Measurements from ENCODE around the gene TGFA.

TGFA gene

DNA sequence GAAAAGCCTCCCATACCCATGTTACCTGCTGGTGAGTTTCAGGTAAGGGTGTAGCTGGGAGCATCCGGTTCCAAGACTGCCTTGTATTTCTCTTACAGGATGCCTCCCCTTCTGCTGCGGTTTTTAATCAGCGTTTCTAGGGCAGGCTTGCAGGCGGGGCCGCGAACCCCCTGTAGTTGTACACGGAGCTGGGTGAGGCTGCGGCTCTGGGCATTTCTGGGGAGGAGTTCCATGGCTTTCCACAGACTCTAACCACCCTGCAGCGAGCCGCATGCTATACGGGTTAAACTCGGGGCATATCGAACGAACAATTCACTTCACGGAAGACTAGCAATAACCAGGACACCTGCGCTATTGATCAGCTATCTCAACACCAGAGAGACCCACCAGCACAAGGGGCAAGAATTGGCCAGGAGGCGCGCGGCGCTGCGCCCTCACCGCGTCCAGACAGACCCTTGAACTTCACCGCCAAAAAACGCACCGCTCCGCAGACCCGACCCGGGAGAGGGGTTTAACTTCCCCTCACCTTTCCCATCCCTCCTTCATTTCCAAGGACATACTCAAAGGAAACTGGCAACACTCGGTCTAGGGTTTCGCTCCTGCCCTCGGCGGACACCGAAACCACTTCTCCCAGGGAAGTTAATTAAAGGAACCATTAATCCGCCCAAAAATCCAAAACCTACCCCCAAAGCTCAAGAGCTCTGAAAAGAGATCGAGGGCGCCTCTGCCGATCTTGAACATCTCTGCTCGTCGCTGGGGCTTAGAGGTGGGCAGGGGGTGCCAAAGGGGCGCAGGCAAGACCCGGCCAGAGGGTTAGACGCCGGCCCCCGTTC lies 909 bp downstream of the TGFA start:
- no peak for DNase-seq (ENCODE audit: low read depth)

DNA sequence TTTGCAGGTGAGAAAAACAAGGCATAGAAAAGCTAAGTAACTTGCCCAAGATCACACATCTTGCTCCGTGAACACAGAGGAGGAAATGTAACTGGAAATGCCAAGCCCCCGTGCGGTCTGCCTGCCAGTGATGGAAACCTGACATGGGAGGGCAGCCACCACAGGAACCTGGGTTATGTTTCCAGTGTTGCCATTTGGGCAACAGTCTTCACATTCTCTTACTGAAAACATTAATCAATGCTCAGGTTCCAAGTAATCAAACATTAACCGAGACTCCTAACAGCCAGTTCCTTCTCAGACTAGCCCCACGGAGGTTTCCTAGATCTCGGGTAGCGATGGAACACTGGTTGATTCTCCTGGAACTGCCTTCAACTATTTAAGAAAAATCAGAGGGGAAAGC lies 2.5 kb downstream of the TGFA start:
- no peak for DNase-seq (ENCODE audit: low read depth)

DNA sequence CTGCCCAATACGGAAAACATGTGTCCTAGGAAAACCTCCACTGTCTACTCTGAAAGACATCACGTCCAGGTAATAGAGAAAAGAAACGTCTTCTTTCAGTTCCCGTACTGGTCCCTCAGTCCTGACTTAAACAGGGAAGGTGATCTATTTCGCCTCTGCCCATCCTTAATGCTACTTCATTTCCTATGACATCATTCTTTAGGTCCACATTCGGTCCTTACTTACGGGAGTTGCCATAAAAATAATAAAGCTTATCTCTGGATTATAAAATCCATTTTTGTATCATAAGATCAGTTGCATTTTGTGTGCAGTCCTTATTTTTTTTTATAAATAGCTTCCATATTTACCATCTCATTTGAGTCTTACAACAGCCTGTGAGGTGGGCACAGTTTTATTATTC lies 3.7 kb downstream of the TGFA start:
- DNase-seq (ENCODE audit: low read depth): no peak

DNA sequence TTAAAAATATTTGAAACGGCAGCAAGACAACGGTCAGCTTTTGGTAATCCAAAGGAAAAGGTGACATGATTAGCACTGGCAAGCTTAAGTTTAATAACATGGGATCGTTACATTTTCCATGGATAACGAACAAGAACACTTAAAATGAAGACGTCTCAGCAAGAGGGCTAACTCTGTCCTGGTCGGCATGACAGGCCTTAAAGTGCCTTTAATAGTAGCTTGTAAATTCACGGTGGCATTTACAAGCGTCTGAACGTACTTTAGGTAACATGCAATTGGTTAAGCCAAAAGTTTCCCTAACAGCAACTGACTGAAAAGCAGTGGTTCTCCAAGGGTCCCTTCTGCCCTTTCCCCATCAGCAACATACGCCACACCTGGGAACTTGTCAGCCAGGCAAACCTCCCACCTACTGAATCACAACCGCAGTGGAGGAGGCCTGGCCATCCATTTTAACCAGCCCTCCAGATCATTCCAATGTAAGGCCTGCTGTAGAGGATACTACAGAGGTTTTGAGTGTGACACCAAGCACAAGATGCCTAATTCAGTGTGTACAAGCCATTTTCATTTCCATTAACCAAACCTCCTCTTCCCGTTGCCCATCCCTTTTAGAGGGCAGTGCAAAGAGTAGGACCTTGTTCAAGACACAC lies 4.4 kb downstream of the TGFA start:
- DNase-seq (ENCODE audit: low read depth): no peak

DNA sequence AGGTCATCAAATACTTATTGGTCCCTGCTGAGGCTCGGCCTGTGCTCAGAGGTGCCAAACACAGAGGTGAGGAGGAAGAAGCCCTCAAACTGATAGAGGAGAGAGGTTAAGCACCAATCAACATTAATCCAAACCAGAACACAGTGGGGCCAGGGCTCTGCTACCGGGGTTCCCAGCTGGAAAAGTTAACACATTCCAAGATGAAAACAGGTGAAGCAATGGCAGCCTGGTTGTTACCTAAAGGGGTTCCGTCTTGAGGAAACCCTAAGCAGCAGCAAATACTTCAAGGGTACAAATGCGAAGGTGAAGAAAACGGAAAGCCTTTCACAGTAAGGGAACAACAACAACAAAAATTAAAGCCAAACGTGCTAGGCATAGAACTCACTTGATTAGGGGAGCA lies 5.4 kb downstream of the TGFA start:
- no peak for DNase-seq (ENCODE audit: low read depth)

DNA sequence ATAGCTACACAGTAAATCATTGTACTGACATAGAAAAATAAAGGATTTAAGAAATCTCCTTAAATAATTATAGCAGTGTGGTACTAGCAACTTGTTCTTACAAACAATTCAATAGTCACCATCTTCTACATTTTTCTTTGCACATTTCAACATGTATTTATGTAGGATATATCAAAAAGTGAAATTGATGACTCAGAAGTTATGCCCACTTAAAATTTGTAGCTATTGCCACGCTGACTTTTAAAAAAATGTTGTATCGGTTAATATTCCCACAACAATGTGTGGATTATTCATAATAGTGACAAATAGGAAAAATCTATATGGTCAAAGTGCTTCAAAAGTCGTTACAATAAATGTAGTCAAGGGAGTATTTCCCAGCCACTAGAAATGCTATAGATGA lies 6.7 kb downstream of the TGFA start:
- DNase-seq (ENCODE audit: low read depth): no peak

DNA sequence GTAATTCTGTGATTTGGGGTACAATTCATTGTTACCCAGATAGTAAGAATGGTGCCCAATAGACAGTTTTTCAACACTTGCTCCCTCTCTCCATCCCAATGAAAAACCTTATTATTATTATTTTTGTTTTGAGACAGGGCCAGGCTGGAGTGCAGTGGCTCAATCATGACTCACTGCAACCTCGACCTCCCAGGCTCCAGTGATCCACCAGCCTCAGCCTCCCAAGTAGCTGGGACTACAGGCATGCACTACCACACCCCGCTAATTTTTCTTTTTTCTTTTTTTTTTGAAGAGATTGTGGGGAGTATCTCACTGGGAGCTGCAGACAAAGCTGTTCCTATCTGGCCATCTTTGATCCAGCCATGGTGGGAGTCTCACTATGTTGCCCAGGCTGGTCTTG lies 7.2 kb downstream of the TGFA start:
- no peak for DNase-seq (ENCODE audit: low read depth)

DNA sequence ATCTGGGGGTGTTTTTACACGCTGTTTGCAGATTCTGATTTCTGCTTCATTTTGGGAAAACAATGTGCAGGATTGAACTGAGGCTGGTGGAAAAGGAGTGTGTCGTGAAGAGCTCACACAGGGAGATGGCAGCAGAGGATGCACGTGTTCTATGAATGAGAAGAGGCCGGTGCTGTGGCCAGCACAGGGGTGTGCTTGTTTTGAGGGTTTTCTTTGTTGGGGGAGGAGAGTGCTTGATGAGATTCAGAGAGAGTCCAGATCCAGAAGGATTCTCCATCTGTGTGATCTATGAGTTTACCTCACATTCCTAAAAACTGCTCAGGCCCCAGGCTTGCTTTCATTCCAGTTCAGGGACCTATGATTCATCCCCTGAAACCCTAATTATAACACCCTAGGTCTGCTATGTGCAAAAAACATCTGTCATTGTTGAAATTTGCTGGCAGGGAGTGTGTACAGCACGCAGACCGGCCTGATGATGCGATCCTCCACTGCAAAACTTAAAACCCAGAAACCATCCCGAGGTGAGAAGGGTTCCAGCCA lies 12.1 kb downstream of the TGFA start:
- no peak for DNase-seq (ENCODE audit: low read depth)

DNA sequence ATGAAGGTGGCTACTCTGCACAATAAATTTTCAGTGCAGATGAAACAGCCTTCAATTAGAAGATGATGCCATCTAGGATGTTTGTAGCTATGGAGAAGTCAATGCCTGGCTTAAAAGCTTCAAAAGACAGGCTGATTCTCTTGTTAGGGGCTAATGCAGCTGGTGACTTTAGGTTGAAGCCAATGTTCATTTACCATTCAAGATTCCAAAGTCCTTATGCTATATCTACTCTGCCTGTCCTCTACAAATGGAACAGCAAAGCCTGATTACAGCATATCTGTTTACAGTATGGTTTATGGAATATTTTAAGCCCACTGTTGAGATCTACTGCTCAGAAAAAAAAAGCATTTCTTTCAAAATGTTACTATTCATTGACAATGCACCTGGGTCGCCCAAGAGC lies 15.8 kb downstream of the TGFA start:
- DNase-seq (ENCODE audit: low read depth): no peak

DNA sequence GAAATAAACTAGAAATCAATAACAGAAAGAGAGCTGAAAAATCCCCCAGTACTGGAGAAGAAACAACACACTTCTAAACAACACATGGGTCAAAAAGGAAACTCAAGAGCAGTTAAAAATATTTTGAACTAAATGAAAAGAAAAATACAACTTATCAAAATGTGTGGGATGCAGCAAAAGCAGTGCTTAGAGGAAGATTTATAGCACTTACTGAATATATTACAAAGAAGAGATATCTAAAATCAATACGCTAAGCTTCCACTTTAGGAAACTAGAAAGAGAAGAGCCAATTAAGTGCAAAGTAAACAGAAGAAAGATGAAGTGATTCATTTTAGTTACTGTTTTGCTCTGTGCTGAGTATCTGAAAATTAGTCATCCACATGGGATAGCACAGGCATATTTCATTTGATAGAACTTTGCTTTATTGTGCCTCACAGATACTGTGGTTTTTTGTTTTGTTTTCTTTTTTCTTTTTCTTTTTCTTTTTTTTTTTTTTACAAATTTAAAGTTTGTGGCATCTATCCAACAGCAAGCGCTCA lies 17.0 kb downstream of the TGFA start:
- DNase-seq (ENCODE audit: low read depth): no peak

DNA sequence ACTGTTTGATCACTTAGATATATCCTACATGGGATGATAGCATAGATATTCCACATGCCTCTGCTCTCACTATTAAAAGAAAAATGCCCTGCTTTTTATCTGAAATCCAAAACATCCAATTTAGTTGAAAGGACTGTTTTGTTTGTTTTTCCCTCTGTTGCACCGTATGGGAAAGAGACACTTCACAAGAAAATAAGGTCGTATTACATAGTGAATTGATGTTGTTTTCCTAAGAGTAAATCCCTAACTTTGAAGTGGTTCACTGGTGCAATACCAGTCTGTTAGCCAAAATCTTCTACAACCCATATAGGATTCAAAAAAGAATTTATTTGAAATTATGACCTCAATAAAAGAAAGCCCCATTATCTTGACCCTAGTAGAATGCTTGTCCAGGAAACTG lies 18.1 kb downstream of the TGFA start:
- no peak for DNase-seq (ENCODE audit: low read depth)

DNA sequence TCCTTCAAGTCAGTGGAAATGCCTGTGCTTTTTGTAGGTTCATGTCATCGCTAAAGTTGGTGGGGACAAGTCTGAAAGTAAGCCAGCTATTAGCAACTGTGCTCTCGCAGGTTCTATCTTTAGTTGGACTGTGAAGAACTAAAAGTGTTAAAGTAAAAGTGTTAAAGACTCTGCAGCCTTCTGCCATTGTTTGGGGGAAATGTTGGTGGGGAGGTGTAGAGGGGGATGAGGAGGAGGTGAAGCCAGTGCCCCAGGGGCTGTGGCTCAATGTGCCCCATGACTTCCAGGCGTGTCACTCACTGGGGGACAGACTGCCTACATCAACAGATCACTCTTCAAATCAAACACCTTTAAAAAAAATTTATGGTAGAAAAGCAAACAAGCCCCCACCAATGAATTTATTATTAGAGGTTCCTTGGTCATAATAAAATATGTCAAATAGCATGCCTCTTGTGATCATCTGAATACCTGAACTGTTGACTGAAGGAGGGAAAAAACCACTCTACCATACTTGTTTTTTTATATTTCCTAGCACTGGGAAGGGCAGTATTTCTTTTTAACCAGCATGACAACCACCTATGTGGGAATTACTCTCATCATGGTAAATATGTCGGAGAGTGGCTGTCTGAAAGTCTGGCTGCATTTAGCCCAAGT lies 19.3 kb downstream of the TGFA start:
- no peak for DNase-seq (ENCODE audit: low read depth)

DNA sequence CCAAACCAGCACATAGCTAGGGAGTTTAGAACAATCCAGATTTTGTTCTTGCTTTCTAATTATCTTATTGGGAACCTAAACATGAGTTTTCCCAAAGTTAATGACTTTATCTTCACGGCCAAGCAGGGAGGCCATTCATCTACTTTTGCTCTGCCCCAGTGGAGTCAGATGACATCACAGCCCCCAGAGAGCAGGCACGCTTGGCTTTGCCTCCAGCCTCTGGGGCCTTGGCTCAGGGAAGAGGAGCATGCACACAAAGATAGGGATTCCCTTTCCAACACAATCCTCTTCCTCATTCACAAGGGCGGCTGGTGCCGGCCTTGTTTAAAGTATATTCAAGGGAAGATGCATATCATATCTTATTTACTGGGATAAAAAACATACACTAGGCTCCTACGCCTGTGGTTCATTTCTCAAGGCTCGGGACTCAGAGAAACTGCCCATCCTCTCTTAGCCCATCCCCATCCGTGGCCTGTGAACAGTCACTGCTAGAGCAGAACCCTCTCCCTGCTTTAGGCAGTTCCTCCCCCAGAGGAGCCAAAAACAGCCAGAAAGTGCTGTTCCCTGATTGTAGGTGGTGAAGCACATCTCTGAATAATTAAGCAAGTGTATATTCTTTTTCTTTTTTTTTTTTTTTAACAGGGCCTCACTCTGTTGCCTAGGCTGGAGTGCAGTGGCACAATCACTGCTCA lies 21.2 kb downstream of the TGFA start:
- no peak for DNase-seq (ENCODE audit: low read depth)

DNA sequence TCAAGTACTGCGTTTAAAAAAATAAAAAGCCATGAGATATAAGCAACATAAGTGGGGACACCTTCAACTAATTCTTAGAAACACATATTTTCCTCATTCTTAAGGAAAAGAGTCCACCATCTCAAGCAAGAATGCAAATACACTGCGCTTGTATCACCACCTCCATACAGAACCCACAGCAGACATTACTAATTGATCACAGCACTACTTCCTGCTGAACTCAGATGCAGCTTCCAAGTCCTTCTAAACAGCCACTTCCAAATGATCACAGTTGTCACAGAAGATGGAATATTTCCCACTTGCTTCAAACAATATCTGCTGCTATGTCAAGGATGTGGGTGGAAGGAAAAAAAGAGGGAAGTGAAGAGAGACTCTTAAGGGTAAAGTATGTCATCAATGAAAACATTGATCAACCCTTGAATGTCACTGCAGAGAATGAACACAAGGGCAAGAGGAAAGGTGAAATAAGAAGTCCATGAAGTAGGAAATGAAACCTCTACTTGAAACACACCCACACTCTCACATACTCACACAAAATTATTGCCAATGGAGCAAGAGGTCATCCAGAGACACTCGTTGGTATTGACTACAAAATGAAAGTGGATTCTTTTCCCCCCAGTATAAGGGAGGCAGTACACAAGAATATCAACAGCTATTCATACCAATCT lies 22.1 kb downstream of the TGFA start:
- DNase-seq (ENCODE audit: low read depth): no peak

DNA sequence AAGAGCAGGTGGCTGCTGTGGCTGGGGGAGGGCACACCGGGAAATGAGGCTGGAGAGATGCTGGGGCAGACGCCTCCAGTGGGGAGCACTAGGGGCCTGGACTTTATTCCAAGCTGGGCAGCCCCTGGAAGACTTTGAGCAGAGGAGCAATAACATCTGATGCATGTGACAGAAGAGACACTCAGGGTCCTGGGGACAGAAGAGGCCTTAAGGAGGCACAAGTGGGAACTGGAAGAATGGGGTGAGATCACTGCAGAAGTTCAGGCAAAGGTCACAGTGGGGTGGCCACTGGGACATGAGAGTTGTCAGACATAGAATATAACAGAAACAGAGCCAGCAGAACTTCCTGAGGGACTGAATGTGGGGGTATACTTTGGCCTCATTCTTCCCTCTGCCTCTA lies 24.0 kb downstream of the TGFA start:
- DNase-seq (ENCODE audit: low read depth): no peak

DNA sequence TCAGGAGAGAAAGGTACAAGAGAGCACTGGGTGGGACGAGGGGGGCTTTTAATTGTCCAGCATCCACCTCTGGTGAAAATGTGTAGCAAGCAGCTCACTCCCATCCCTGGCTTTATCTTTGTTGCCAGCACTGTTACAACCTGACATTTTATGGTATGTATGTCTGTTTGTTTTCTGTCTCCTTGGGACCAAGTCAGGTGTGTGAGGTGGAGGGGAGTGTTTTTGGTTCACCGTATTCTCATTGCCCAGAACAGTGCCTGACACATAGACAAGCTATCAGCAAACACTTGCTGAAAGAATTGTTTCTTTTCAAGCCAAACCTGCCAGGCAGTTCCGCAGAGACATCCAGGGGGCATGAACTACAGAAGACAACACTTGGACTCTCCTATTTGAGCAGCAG lies 24.7 kb downstream of the TGFA start:
- no peak for DNase-seq (ENCODE audit: low read depth)

DNA sequence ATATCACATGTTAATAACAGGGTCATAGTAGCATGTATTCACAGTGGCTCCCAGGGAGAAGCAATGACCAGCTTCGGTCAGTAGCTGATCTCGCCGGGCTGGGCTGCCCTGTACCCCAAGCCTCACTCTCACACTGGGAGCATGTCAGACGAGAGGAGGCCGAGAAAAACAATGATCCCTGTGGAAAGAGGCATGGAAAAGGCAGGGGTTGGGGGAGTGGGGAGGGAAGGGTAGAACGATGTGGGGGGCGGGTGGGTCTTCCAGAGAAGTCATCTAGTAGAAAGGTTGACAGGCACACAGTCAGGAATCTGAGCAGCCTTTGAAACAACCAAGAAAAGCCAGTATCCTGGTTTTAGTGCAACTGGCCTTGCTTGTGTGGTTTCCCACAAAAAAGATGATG lies 25.4 kb downstream of the TGFA start:
- DNase-seq (ENCODE audit: low read depth): no peak

DNA sequence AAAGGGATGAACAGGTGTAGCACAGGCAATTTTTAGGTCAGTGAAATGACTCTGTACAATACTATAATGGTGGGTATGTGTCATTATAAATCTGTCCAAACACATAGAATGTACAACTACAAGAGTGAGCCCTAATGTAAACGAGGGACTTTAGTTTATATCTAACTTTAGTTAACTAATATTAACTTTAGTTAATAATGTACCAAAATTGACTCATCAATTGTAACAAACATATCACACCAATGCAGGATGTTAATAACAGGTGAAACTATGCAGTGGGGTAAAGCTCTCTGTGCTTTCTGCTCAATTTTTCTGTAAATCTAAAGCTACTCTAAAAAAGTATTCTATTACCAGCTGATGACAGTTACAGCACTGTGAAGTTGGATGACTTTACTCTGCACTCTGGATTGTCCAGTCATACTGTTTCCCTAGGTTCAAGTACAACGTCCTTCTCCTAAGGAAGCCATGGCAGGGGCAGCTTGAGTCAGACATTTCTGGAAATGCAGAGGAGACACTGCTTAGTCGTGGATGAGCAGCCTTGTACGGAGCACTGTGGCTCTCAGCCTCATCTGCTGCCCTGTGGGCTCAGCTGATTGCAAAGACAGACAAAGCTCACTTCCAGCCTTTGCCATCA lies 26.1 kb downstream of the TGFA start:
- DNase-seq (ENCODE audit: low read depth): no peak

DNA sequence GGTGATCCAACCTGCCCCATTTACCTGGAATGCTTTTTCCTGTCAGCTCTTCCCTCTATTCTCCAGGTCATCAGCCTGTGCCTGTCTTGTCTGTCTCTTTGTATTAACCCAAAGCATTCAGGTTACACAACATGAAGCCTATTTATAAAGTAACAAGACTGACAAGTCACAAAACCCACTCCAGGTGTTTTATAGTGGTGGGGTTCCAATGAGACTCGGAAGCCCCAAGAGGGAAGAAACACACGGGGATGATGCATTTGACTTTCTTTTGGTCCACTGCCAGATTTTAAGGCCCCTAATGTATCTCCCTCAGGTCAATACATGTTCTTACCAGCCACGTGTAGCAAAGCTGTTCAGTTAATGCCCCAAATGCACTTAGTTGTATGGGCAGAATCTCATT lies 27.5 kb downstream of the TGFA start:
- DNase-seq (ENCODE audit: low read depth): no peak

DNA sequence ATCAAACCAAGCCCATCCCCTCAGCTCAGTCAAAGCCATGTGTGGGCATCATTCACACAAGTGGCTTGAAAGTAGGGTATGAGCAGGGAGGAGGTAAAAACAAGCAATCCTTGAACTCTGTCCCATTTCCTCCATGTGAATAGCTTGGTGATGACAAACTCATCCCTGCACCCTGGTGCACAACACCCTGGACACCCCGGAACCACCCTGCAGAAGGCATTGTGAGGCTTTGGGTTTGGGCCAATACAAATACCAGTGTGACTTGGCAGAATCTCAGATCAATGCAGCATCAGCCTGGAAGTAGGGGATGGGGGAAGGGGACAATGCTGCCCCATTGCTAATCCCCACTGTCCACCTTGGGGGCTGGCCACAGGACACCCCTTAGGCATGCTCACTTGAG lies 28.6 kb downstream of the TGFA start:
- no peak for DNase-seq (ENCODE audit: low read depth)

Measured in activated T-cell treated with anti-CD3 and anti-CD28 coated beads for 1 hour (primary cell).